Stimulated activated CD4-positive, alpha-beta T cell treated with anti-CD3 and anti-CD28 coated beads, Interleukin-1b, Interleukin-23, amount 100 ng/mL, for 4 hours (primary cell): ENCODE results near the gene RLN1.
"Not testable (repeated sequence)": the region's sequence is repeated elsewhere in the genome, so short reads cannot be mapped to it uniquely, and the experiment has no call there.

Source experiments
- DNase-seq, 2 donors: peaks; one replicate each; pipeline ENCODE4 v3.0.0-alpha.2; 2020; ENCODE audit warnings: low read depth in 2 of 2

RLN1 gene

DNA sequence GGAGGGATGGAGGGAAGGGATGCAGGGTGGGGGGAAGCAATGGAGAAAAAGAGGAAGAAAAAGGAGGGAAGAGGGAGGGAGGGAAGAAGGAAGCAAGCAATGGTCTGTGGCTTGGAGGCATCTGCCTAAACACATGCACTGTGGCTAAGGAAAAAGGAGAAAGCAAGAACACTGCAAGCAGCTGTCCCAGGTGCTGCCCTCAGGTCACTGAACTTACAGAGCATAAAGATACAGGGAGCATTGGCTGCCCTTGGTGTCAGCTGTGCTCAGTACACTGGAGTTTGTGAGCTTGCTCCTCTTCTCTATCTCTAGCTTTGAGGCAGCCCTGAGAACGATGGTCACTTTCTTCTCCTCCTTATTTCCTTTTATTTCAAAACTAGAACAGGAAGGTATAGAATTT is 18.1 kb downstream of the RLN1 start:
- not testable (repeated sequence) for DNase-seq

DNA sequence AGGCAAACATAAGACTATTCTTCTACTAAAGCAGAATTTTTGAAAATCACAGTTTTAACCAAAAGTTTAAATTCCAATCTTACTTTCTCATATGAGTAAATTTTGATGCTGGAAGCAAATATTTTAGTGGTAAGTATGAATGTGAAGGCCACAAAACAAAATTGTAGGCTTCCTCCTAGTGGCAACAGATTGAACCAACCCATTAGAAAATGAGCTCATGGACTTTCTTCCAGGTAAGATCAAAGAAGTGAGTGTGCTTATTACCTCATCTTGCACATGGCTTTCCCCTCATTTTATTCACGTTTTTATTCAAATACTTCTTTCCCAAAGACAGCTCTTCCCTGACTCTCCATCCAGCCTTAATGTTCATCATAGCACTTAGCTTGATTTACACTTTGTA is 18.6 kb downstream of the RLN1 start:
- no peak for DNase-seq

DNA sequence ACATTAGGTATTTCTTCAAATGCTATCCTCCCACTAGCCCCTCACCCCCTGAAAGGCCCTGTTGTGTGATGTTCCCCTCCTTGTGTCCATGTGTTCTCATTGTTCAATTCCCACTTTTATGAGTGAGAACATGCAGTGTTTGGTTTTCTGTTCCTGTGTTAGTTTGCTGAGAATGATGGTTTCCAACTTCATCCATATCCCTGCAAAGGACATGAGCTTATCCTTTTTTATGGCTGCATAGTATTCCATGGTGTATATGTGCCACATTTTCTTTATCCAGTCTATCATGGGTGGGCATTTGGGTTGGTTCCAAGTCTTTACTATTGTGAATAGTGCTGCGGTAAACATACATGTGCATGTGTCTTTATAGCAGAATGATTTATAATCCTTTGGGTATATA is 23.3 kb downstream of the RLN1 start:
- DNase-seq: not testable (repeated sequence)

DNA sequence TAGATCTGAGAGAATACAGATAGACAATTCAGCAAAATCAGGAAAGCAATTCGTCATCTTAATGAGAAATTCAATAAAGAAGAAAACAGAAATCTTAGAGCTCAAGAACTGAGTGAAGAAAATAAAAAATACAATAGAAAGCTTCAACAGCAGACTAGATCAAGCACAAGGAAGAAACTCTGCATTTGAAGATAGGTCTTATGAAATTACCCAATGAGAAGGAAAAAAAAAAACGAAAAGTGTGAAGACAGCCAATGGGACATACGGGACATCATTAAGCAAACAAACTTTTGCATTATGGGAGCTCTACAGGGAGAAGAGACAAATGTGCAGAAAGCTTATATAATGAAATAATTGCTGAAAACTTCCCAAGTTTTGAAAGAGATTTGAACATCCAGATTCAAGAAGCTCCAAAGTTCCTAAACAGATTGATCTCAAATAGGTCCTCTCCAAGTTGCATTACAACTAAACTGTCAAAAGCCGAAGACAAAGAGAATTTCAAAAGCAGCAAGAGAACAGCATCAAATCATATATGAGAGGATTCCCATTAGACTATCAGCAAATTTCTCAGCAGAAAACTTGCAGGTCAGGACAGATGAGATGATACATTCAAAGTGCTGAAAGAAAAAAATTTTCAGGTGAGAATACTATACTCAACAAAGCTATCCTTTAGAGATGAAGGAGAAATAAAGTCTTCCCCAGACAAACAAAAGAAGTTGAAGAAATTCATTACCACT is 24.3 kb downstream of the RLN1 start:
- DNase-seq: no peak

DNA sequence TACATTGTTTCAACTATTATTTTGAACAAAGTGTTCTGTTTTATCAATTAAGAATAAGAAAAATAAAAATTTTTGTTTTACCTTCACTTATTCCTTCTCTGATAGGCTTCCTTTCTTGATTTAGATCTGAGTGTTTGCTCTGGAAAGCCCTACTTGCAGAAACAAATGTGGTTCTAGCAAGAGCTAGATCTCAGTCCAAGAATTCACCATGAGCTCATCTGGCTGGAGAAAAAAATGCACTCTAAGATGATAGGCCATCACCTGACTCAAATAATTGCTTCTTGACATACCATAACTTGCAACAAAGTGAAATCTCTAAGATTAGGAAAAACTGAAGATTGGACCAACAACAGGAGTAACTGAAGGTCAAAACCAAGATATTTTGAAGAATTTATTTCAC is 28.8 kb downstream of the RLN1 start:
- no peak for DNase-seq

DNA sequence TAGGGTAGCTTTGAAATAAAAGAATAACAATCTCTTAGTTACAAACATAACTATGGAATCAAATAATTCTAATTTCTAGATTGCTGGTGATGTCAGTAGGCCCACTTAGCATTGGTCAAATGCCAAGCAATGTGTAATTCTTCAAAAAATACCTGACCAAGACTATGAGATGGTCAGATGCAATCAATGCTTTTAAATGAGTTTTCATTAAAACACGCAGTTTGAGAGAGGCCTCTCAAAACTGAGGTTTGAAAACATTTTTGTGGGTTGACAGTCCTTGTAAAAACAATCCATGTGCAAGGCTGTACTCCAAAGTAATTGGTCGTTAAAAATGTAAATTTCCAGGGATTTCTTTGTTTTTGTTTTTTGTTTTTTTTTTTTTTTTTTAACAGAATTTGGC is 33.9 kb downstream of the RLN1 start:
- no peak for DNase-seq

DNA sequence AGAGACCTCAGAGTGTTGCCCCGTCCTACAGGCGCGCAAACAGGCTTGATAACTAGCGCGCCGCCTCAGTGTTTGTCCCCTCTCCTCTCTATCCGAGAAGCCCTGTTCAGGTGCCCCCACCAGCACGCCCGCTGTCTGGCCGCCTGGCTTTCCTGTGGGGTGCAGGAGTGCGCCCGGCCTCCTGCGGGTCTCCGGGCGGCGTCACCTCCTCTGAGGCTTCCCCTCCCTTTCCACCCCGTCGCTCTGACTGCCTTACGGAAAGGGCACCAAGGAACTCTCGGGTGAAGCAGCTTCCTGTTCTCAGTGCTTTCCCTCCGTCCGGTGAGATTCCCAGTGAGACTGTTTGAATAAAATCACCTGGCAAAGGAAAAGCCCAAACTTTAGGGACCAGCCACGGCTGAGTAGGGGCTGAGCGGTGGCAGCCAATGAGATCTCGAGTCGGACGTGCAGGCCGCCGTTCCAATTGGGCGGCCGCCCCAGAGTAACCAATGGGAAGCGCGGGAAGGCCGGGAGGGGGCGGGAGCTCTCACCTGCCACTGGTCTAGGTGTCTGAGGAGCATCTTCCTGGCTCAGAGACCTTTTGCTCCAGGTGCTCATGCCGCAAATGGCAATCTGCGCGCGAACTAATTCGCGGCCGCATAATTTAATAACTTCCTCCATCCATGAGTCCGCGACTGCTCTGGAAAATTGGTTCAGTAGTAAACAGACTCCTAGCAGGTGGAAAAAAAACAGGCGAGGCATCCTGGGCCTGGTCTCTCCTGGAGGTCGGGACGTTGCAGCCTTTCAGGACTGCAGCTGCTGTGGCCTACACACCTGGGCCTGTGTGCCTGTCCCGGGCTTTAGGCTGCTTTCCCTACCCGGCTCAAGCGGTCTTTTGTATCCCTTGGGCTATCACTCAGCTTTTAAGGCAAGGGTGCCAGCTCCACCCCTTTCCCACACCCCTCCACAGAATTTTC is 35.6 kb downstream of the RLN1 start, which contains the start of gene RLN2:
TSS of gene RLN2 (minus strand) at position 877 of the 956 bp plus-strand sequence. CDS start at position 741, 136 bp downstream.
- not testable (repeated sequence) for DNase-seq

DNA sequence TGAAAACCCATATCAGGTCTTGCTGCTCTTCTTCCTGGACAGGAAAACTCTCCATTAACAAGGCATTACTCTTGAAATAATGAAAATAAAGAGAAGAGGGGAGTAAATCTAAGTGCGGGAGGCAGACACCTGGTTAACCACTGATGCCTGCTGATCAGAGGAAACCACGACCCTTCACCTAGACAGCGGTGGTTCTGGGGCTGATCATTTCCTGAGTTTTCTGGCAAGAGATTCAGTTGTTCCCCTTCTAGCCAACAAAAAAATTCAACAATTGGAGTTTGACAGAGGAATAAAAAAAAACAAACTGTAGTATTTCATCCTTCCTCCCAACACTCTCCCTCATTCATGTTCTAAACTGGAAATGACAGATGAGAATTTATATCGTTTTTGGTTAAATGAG is 38.1 kb downstream of the RLN1 start:
- DNase-seq: no peak

DNA sequence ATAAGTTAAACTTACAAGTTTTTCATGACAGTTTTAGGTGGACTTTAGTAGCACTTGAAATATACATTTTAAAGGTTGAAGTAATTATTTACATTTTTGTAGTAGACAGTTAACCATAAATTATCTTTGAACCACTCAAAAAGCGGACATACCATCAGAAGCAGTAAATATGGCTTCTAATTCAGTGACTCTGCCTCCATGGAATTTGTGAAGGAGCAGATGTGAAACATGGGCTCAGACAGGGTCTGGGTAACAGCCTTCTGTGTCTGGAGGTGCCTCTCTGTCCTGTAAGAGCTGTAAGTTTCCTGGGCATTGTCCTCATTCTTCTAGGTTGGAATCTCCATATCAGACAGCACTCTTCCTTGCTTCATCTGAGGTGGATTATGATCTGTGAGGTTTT is 47.5 kb downstream of the RLN1 start:
- no peak for DNase-seq

DNA sequence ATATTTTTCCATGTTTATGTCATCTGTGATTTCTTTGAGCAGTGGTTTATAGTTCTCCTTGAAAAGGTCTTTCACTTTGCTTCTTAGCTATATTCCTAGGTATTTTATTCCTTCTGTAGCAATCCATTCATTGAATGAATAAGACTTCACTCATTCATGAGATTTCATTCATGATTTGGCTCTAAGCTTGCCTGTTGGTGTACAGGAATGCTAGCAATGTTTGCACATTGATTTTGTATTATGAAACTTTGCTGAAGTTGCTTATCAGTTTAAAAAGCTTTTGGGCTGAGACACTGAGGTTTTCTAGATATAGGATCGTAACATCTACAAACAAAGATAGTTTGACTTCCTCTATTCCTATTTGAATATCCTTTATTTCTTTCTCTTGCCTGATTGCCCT is 51.1 kb downstream of the RLN1 start:
- no peak for DNase-seq

DNA sequence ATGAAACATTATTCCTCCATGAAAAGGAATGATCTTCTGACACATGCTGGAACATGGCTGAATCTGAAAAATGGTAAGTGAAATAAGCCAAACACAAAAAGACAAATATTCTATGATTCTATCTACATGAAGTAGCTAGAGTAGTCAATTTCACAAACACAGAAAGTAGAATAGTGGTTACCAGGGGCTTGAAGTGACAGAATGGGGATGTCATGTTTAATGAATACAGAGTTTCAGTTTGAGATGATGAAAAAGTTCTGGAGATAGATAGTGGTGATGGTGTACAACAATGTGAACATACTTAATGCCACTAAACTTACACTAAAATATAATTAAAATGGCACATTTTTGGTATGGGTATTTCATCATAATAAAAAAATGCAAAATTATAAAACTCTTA is 53.4 kb downstream of the RLN1 start:
- no peak for DNase-seq
